ENCODE data around the gene GTF3C1.

- no peak for TF ChIP-seq POLR2AphosphoS5 (IDR thresholded peaks at IDR 0.05; ENCODE audit: low read depth, low read length)
- TF ChIP-seq, protein P1, sequence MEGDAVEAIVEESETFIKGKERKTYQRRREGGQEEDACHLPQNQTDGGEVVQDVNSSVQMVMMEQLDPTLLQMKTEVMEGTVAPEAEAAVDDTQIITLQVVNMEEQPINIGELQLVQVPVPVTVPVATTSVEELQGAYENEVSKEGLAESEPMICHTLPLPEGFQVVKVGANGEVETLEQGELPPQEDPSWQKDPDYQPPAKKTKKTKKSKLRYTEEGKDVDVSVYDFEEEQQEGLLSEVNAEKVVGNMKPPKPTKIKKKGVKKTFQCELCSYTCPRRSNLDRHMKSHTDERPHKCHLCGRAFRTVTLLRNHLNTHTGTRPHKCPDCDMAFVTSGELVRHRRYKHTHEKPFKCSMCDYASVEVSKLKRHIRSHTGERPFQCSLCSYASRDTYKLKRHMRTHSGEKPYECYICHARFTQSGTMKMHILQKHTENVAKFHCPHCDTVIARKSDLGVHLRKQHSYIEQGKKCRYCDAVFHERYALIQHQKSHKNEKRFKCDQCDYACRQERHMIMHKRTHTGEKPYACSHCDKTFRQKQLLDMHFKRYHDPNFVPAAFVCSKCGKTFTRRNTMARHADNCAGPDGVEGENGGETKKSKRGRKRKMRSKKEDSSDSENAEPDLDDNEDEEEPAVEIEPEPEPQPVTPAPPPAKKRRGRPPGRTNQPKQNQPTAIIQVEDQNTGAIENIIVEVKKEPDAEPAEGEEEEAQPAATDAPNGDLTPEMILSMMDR (IDR thresholded peaks at IDR 0.05), result no peak
Observed at GRCh38 chr16:27514806-27515205, 34.9 kb downstream of the GTF3C1 start.

Measured in Panc1 (cell line).